GM18909 (cell line): ENCODE results near the gene SYT6.

ENCODE experiments used
- ATAC-seq: cut with Tn5 transposase; IDR thresholded peaks from one replicate; pipeline ENCODE4 v1.9.1; 2021; ENCODE audit warnings: mild to moderate bottlenecking; ENCODE audit not compliant: unreplicated experiment, poor library complexity

Gene SYT6

DNA sequence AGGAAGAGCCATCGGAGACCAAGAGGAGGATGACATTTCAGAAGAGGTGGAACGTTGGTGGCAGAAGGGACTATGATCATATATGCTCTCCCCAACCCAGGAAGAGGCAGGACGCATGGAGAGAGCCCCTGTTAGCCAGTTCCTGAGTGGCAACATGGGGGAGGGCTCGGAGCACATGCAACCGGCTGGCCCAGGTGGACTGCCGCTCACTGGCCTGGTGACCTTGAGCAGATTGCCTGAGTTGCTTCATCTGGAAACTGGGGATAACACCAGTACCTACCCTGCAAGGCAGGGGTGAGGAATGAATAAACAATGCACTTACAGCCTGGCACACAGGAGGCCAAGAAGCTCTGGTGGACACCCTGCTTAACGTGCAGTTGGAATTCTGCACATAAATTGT, 29.0 kb downstream of the SYT6 start:
- ATAC-seq, result no peak

GRCh38 chr1:114122941-114123618, 30.6 kb downstream of the SYT6 start:
- no peak for ATAC-seq

DNA sequence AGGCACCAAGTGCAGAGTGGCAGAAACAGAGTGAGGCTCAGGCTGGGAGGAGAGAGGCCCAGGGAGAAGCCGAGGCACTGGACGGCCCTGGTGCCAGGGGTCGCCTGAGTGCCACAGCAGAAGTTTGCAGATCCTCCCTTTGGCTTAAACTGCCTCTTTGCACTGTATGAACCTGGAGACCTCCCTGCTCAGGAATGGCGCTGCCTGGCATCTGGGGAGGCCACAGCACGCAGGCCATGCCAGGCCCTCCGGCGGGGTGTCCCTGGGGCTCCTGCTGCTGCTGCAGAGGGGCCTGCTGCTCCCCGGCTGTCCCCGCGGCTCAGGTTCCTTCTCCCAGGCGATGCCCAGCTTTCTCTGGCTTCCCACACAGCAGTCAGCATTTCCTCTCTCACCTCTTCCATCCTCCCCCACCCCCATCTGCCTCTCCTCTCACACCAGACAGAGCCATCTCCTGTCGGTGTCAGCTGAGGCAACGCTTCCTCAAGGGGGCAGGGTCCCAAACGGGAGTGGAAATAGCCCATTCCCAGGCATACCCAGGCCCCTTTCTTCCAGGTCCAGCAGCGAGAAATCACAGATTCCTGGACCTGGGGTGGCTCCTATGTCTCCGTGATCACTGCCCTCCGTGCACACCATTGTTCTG, 35.2 kb downstream of the SYT6 start:
- no peak for ATAC-seq

- no peak for ATAC-seq
These were observed 36.0 kb downstream of the SYT6 start for GRCh38 chr1:114117654-114118053.

DNA sequence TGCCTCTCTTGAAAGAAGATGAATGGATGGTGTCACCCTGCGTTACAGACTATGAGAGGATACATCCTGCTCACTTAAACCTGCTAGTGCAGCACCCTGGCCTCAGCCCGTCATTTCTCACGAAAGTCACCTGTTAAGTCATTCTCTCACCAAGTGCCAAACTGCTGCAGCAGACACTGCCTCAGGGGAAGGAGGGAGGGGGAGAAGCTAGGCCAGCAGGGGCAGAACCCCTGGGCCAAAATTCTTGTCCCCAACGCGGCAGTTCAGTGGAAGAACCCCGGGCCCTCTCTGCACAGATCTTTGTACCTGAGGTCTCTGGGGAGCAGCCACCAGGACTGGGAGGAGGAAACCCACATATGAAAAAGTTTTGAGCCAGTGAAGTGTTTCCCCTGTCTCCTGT, 37.6 kb downstream of the SYT6 start:
- no peak for ATAC-seq

- no peak for ATAC-seq
These were observed 39.2 kb downstream of the SYT6 start for GRCh38 chr1:114114185-114115094.

GRCh38 chr1:114113411-114114184, 40.1 kb downstream of the SYT6 start:
- no peak for ATAC-seq

- ATAC-seq, result no peak
These were observed 40.9 kb downstream of the SYT6 start for GRCh38 chr1:114112775-114113174.

DNA sequence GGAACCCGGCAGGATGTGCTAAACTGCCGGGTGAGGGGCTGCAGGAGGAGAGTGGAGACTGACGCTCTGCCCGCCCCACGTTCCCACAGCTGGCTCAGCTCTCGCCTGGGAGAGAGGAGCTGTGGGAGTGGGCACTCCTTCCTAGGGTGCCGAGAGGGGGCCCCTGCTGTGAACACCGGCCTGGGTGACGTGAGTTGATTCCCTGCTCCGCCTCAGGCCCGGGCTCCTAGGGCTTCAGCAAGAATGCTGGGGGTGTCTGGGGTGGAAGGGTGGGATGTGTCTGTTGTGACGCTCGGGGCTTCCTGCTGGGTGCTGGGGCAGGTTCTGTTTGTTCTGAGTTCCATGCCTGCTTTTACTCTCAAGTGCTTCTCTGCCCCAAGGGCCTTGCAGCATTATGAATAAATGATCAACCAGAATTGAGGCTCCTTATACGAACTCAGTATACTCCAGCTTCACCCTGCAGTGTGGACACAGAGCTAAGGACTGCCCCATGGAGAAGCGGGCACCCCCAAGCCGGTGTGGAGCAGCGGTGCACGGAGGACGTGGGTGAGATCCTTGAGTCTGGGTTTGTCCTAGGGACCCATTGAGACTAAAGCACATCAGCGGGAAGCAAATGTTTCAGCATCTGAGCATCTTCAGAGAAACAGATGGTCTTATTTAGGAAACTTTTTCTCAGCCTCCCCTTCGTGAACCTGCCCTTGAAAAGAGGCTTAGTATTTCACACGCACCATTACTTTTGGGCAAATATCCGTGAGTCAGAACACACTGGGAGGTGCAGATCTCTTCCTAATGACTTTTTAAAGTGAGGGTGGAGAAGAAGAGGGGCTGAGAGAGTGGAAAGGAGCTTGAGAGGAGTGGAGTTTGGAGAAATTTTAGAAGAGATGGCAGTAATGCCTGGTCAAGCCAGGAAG, 41.7 kb downstream of the SYT6 start:
- ATAC-seq, result no peak

DNA sequence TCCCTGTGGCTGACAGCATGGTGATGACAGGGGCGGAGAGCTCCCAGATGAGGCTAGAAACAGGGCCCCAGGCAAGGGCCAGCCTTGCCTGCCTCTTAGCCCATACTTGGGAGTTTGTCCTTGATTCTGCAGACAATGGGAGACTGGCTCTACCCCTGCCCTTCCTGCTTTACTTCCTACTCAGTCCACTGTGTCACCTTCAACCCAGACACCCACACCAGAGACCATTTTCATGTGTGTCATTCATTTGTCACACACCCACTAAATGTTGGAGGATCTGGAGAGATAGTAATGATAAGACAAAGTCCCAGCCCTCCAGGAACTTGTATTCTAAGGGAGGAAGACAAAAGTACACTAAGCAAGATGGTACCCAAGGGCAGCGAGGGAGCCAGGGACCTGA, 43.7 kb downstream of the SYT6 start:
- ATAC-seq, result no peak

DNA sequence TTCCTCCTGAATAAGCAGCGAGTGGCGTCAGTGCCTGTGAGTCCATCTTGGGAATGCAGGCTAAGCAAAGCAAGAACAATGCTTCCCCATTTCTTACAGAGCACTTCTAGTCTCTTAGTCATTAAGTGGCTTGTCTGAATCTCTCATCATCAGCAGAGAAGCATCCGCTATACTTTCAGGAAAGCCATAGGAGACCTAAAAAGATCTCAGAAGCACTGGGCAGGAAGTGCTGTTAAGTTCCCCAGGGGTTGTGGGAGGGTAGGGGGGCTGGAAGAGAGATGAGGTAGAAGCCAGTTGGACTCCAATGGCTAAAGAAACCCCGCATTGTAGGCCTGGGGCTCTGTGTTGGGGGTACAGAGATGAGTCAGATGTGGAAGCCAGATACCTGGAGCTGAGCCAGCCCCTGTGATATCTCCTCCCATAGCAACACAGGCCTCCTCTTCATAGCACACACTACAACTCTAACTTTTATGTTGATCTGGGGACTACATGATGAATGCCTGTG, 44.9 kb downstream of the SYT6 start:
- ATAC-seq, result peak; percentile 88

GRCh38 chr1:114107474-114108435, 45.9 kb downstream of the SYT6 start:
- no peak for ATAC-seq

DNA sequence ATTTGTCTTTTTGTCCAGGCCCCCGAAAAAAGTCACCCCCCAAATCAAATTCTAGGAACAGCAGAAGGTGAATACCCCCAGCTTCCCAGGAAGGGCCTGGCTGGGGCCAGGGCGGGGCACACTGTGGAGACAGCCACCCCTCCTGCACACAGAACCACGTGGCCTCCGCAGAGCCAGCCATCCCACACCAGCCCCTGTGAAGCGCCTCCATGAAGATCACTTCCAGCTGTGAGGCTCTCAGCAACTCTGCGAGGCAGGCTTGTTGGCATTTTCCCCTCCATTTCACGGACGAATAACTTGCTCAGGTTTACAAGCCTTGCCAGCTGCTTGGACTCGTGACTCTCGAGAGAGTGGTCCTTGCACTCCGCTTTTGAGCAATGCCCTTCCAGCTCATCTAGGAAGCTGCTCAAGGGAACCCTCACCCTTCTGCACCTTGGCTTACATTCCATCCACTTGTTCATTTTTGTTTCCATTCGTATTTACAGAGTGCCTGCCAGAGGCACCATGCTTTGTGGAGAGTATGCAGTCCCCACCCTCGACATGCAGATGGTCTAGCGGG, 48.2 kb downstream of the SYT6 start:
- no peak for ATAC-seq

DNA sequence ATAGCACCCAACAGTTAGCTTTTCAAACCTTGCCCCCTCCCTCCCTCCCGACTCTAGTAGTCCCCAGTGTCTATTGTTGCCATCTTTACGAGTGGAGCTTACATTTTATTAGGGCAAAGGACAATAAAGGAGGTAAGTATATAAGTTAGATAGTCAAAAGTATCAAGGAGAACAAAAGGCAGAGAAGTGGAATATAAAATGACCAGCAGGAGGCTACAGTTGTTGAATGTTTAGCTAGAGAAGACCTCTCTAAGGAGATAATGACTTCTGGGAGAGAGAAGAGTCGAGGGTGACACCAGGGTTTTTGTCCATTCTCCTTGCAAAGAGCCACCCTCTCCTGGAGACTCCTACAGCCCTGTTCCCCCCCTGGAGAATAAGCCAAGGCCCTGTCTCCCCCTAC, 48.7 kb downstream of the SYT6 start:
- ATAC-seq, result no peak

DNA sequence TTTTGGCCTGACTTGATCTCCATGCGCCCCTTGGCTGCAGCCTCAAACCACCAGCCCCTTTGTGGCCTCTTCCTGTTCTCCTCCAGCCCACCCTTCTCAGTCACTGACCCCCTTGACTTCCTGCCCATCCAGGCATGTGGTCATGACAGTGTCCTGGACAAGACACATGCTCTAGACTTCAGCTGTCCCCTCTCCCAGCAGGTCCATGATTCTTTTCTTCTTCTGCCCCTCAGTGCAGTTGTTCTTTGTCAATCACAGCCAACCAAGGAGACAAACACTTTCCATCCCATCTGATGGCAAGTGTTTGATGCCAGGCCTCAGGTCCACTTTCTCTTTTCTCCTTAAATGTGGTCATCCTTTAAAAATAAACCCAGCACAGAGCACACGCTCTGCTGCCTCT, 49.7 kb downstream of the SYT6 start:
- no peak for ATAC-seq

GRCh38 chr1:114102136-114102535, 51.5 kb downstream of the SYT6 start:
- no peak for ATAC-seq

DNA sequence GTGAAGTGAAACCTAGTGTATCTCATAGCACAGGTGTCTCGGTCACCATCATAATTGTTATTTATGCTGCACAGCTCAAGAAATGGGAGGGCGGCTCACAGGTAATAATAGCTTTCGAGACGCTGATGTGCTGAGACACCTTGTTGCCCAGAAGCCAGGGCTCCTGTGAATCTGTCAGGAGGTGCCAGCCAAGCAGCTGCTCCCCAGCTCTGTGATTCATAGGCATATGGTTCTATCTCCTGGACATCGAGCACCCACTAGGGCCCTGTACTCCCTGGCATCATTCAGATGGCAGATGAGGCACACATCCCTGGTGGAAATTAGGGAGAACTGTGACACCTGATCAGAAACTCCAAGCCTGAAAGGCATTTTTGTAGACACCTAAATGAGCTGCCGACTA, 53.5 kb downstream of the SYT6 start:
- ATAC-seq, result no peak

- no peak for ATAC-seq
These were observed 54.4 kb downstream of the SYT6 start for GRCh38 chr1:114099268-114099667.
